ENCODE measurements around the gene CASP10. TPM values are rescaled to one million over a fixed set of nuclear protein-coding genes. Genes with fewer than 3 reads are reported as not detected.

Gene CASP10
- total and polyA plus RNA-seq, 2 of the 13 experiments (the other 11 are each of a cell fraction or from before 2014, with no cell fraction given), result 22.2 to 23.8 TPM

DNA sequence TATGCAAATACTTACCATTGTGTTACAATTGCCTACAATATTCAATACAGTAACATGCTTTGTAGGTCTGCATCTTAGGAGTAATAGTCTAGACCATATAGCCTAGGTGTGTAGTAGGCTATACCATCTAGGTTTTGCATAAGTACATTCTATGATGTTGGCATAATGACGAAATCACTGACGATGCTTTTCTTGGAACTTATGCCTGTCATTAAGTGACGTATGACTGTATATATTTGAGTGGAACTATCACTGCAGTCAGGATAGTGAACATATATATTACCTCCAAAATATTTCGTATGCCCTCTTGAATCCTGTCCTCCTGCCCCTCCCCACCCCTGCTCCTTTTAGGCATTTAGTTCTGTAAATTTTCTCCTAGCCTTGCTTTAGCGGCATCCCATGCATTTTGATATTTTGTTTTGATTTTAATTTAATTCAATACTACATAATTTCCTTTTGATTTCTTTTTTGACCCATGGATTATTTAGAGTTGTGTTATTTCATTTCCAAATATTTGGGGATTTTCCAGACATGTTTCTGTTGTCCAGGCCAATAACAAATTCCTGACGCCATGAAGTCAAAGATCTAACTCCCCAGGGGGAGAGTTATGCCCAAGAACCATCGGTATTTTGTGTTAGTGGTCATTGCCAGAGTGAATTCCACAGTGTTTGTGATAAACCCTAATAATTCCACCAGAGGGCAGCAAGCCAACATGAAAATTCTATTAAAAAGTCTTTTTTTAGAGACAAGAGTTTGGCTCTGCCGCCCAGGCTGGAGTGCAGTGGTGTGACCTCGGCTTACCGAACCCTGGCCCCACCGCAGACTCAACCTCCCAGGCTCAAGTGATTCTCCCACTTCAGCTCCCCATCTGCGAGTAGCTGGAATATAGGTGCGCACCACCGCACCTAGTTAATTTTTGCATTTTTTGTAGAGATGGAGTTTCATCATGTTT lies 53.2 kb downstream of the CASP10 start (continued):
- TF ChIP-seq RARA (CRISPR knock-in tag; IDR thresholded peaks at IDR 0.05) (no peak), MBD4 (IDR thresholded peaks at IDR 0.05; ENCODE audit: borderline replicate concordance, low read length) (0 out of 2 replicates have a peak, but pooled peaks have one; percentile 50), ZNF362 (CRISPR knock-in tag; IDR thresholded peaks at IDR 0.05; ENCODE audit: borderline replicate concordance) (peak; percentile 65; the same call in 1 of the 2 replicates), ERF (CRISPR knock-in tag; IDR thresholded peaks at IDR 0.05) (0 out of 2 replicates have a peak, but pooled peaks have one; percentile 36), RAD21 (CRISPR knock-in tag; IDR thresholded peaks at IDR 0.05) (peak; percentile 93), ZNF142 (CRISPR knock-in tag; IDR thresholded peaks at IDR 0.05) (0 out of 2 replicates have a peak, but pooled peaks have one; percentile 44), KLF16 (CRISPR knock-in tag; IDR thresholded peaks at IDR 0.05) (no peak), TEAD3 (CRISPR knock-in tag; optimal IDR thresholded peaks at IDR 0.05; ENCODE audit: borderline replicate concordance) (peak; percentile 76), ZFP90 (CRISPR knock-in tag; IDR thresholded peaks at IDR 0.05; ENCODE audit: borderline replicate concordance) (0 out of 2 replicates have a peak, but pooled peaks have one; percentile 47), TBX3 (IDR thresholded peaks at IDR 0.05; ENCODE audit: borderline replicate concordance) (no peak)
- TF ChIP-seq, protein P1, sequence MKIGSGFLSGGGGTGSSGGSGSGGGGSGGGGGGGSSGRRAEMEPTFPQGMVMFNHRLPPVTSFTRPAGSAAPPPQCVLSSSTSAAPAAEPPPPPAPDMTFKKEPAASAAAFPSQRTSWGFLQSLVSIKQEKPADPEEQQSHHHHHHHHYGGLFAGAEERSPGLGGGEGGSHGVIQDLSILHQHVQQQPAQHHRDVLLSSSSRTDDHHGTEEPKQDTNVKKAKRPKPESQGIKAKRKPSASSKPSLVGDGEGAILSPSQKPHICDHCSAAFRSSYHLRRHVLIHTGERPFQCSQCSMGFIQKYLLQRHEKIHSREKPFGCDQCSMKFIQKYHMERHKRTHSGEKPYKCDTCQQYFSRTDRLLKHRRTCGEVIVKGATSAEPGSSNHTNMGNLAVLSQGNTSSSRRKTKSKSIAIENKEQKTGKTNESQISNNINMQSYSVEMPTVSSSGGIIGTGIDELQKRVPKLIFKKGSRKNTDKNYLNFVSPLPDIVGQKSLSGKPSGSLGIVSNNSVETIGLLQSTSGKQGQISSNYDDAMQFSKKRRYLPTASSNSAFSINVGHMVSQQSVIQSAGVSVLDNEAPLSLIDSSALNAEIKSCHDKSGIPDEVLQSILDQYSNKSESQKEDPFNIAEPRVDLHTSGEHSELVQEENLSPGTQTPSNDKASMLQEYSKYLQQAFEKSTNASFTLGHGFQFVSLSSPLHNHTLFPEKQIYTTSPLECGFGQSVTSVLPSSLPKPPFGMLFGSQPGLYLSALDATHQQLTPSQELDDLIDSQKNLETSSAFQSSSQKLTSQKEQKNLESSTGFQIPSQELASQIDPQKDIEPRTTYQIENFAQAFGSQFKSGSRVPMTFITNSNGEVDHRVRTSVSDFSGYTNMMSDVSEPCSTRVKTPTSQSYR (CRISPR knock-in tag; IDR thresholded peaks at IDR 0.05; ENCODE audit: borderline replicate concordance), result no peak
- TF ChIP-seq, protein P2, sequence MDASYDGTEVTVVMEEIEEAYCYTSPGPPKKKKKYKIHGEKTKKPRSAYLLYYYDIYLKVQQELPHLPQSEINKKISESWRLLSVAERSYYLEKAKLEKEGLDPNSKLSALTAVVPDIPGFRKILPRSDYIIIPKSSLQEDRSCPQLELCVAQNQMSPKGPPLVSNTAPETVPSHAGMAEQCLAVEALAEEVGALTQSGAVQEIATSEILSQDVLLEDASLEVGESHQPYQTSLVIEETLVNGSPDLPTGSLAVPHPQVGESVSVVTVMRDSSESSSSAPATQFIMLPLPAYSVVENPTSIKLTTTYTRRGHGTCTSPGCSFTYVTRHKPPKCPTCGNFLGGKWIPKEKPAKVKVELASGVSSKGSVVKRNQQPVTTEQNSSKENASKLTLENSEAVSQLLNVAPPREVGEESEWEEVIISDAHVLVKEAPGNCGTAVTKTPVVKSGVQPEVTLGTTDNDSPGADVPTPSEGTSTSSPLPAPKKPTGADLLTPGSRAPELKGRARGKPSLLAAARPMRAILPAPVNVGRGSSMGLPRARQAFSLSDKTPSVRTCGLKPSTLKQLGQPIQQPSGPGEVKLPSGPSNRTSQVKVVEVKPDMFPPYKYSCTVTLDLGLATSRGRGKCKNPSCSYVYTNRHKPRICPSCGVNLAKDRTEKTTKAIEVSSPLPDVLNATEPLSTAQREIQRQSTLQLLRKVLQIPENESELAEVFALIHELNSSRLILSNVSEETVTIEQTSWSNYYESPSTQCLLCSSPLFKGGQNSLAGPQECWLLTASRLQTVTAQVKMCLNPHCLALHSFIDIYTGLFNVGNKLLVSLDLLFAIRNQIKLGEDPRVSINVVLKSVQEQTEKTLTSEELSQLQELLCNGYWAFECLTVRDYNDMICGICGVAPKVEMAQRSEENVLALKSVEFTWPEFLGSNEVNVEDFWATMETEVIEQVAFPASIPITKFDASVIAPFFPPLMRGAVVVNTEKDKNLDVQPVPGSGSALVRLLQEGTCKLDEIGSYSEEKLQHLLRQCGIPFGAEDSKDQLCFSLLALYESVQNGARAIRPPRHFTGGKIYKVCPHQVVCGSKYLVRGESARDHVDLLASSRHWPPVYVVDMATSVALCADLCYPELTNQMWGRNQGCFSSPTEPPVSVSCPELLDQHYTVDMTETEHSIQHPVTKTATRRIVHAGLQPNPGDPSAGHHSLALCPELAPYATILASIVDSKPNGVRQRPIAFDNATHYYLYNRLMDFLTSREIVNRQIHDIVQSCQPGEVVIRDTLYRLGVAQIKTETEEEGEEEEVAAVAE (CRISPR knock-in tag; IDR thresholded peaks at IDR 0.05; ENCODE audit: borderline replicate concordance), result no peak

Measured in HepG2 (cell line).